Tibial nerve (tissue), 4 donors: ENCODE measurements around the gene NRBP1. TPM values are rescaled to one million over a fixed set of nuclear protein-coding genes. Genes with fewer than 3 reads are reported as not detected.

Experiments
- DNase-seq, 2 donors: peaks; one replicate each; pipeline ENCODE4 v3.0.0-alpha.2; 2019; ENCODE audit warnings: low spot score in 2 of 2
- H3K27ac ChIP-seq, 4 donors: fragments of 200-600 bp; sonication (generic) in 3 of 4; one replicate each; pipeline ENCODE4 v1.5.1; 2017 to 2019; ENCODE audit warnings: mild to moderate bottlenecking in 1 of 4
- H3K27me3 ChIP-seq, 2 donors: fragments of 200-600 bp; sonication (generic) in 1 of 2; one replicate each; pipeline versions ENCODE4 v1.5.1 to v1.6.0; 2017 to 2019
- H3K36me3 ChIP-seq, 3 donors: fragments of 200-600 bp; sonication (generic); one replicate each; pipeline ENCODE4 v1.5.1; 2018 to 2019
- H3K4me1 ChIP-seq, 4 donors: fragments of 200-600 bp; sonication (generic) in 3 of 4; one replicate each; pipeline ENCODE4 v1.5.1; 2017 to 2019
- H3K4me3 ChIP-seq, 4 donors: fragments of 200-600 bp; sonication (generic) in 3 of 4; one replicate each; pipeline ENCODE4 v1.5.1; 2017 to 2019; ENCODE audit warnings: mild to moderate bottlenecking in 1 of 4, moderate library complexity in 1 of 4
- H3K9me3 ChIP-seq, 4 donors: fragments of 200-600 bp; sonication (generic) in 3 of 4; one replicate each; pipeline ENCODE4 v1.5.1; 2017 to 2019
- CTCF ChIP-seq, 5 experiments: fragments of 200-600 bp in 3 of 5; fragments of 450-650 bp in 2 of 5; sonication (generic) in 3 of 5; IDR thresholded peaks; one replicate each; pipeline ENCODE4 v1.5.1; 2016 to 2019; ENCODE audit warnings: antibody characterized with exemption in 5 of 5, mild to moderate bottlenecking in 3 of 5, moderate library complexity in 2 of 5
- EP300 ChIP-seq, 2 donors: sonication (generic); formaldehyde crosslinking; IDR thresholded peaks; one replicate each; pipeline ENCODE4 v1.6.1; 2017; ENCODE audit warnings: antibody characterized with exemption in 2 of 2, mild to moderate bottlenecking in 1 of 2
- POLR2A ChIP-seq, 2 donors: fragments of 450-650 bp; IDR thresholded peaks; one replicate each; pipeline ENCODE4 v1.6.1; 2017; ENCODE audit warnings: antibody characterized with exemption in 2 of 2, mild to moderate bottlenecking in 2 of 2, moderate library complexity in 2 of 2
- WGBS, 2 donors: methylation state at CpG; one replicate each; pipeline ENCODE4 v1.1.5; 2018; 5-methylcytosine and 5-hydroxymethylcytosine counted together
- total RNA-seq, 4 donors: library from RNA; depleted of rRNA; stranded (reverse); fragments of >200 nt; gene quantifications; one replicate each; pipeline ENCODE4 v1.1.0, GENCODE V29; 2016

NRBP1 gene
- total RNA-seq, 4 donors from 2014 or later = 43.7 to 62.5 (median 56.7) TPM

DNA sequence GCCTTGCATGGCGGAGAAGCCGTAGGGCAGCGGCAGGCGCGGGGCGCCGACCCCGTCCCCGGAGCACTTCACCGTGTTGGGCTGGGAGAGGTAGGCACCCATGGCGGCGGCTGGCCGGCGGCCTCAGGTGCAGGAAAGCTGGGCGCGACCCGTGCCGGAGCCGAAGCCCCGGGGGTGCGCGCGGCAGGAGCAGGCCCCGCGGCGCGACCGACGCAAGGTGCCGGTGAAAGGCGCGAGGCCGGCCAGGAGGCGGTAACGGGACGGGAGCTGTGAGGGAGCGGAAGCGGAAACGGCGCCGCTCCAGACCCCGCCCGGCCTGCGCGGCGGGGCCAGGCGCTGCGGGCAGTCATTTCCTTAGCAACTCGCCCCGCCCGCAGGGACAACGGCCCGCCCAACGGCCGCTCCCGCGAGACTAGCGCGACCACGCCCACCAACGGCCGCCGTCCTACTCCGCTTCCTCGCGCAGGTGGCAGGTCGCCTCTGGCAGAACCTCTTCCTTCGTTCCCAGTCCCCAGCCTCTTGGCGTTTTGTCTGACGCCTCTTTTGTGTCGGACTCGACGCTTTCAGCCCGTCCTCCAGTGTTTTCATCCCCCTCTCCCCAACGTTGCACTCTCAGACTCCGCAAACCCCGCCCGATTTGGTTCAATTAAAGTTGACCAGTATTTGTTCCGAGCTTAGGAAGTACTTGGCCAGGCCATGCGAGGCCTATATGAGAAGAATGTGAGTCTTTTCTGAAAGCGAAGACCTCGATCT, 18.9 kb upstream of the NRBP1 start, which contains the start of gene PPM1G:
Gene PPM1G (minus strand): TSS at position 271 of the 753 bp plus-strand sequence. CDS start 169 bp downstream, at position 102.
- H3K4me3 ChIP-seq = peak within 1 kb of the TSS; percentile 78 to 99 (median 98)
- H3K9me3 ChIP-seq = no peaks in the 10 kb centered on the region
- peak; percentile 82 to 89 for DNase-seq
- peaks cover 0 to 34% (median 6%) of the 10 kb centered on the region in 4 donors for H3K4me1 ChIP-seq
- peaks cover 0 to 15% (median 0%) of the 10 kb centered on the region in 3 donors for H3K36me3 ChIP-seq
- no peaks in the 10 kb centered on the region for H3K27me3 ChIP-seq
- WGBS, 2 donors = 1% methylated on average over 64 to 81 of the region's 82 CpGs
- TF ChIP-seq EP300 (IDR thresholded peaks at IDR 0.05) = peak in 1 of 2 donors; percentile 76
- peak in 1 of 5 experiments; percentile 32 for TF ChIP-seq CTCF (IDR thresholded peaks at IDR 0.05)
- TF ChIP-seq POLR2A (IDR thresholded peaks at IDR 0.05) = peak; percentile 3 to 52
- H3K27ac ChIP-seq = peak within 1 kb of the TSS; percentile 26 to 88 (median 81)

GRCh38 chr2:27412419-27413152, 15.8 kb upstream of the NRBP1 start:
- H3K4me1 ChIP-seq = peaks cover 0 to 18% (median 5%) of the 10 kb centered on the region in 4 donors
- WGBS, 2 donors = 86 to 88% methylated on average over 9 of the region's 9 CpGs
- TF ChIP-seq POLR2A (IDR thresholded peaks at IDR 0.05) (no peak), EP300 (IDR thresholded peaks at IDR 0.05) (no peak), CTCF (IDR thresholded peaks at IDR 0.05) (no peak)
- H3K4me3 ChIP-seq = no peak overlapping the region
- H3K27ac ChIP-seq = no peak overlapping the region
- H3K27me3 ChIP-seq = no peaks in the 10 kb centered on the region
- no peaks in the 10 kb centered on the region for H3K9me3 ChIP-seq
- DNase-seq = no peak
- no peaks in the 10 kb centered on the region for H3K36me3 ChIP-seq

- H3K36me3 ChIP-seq = no peaks in the 10 kb centered on the region
- H3K27me3 ChIP-seq = no peaks in the 10 kb centered on the region
- no peak overlapping the region for H3K4me3 ChIP-seq
- H3K9me3 ChIP-seq = no peaks in the 10 kb centered on the region
- H3K27ac ChIP-seq = no peak overlapping the region
- WGBS, 2 donors = 92% methylated on average over 6 of the region's 6 CpGs
- TF ChIP-seq POLR2A (IDR thresholded peaks at IDR 0.05) (no peak), EP300 (IDR thresholded peaks at IDR 0.05) (no peak), CTCF (IDR thresholded peaks at IDR 0.05) (no peak)
- H3K4me1 ChIP-seq = no peaks in the 10 kb centered on the region
- no peak for DNase-seq
Measured at GRCh38 chr2:27416151-27416550, 12.3 kb upstream of the NRBP1 start.

DNA sequence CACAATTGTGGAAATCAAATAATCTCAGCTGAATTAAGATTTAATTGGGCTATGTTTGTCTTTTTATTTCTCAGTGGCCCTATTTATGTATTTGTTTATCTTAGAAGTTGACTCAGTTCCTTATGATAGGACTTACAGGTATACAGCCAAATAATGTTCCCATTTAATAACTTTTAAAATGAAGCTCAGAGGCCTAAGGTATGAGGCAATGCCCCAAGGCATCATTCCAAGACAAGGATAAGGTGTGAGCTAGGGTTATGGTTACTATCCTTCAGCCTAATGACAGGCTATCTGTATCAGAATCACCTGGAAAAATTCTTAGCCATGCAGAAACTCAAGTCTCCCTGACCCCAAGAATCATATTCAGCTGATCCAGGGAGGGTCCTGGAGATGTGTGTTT, 7.4 kb upstream of the NRBP1 start:
- H3K27ac ChIP-seq = no peak overlapping the region
- no peak for TF ChIP-seq EP300 (IDR thresholded peaks at IDR 0.05)
- TF ChIP-seq POLR2A (IDR thresholded peaks at IDR 0.05) = no peak
- TF ChIP-seq CTCF (IDR thresholded peaks at IDR 0.05) = no peak
- H3K4me1 ChIP-seq = no peaks in the 10 kb centered on the region
- DNase-seq = no peak
- no peaks in the 10 kb centered on the region for H3K27me3 ChIP-seq
- H3K36me3 ChIP-seq = no peaks in the 10 kb centered on the region
- no peak overlapping the region for H3K4me3 ChIP-seq
- H3K9me3 ChIP-seq = no peaks in the 10 kb centered on the region
